ENCODE data around the gene TGFB2. TPM values are rescaled to one million over a fixed set of nuclear protein-coding genes. Genes with fewer than 3 reads are reported as not detected.
"Not testable (repeated sequence)": the region's sequence is repeated elsewhere in the genome, so short reads cannot be mapped to it uniquely, and the experiment has no call there.

TGFB2 gene
- total RNA-seq, 1 experiment from 2014 or later = 2.5 TPM

- TF ChIP-seq ZNF425 (CRISPR knock-in tag; conservative IDR thresholded peaks at IDR 0.05) = no peak
- TF ChIP-seq ZNF532 (CRISPR knock-in tag; IDR thresholded peaks at IDR 0.05; ENCODE audit: borderline replicate concordance) = no peak
- TF ChIP-seq ZNF416 (CRISPR knock-in tag; IDR thresholded peaks at IDR 0.05) = no peak
- TF ChIP-seq KAT7 (CRISPR knock-in tag; IDR thresholded peaks at IDR 0.05; ENCODE audit: borderline replicate concordance) = no peak
- no peak for TF ChIP-seq ZNF671 (CRISPR knock-in tag; IDR thresholded peaks at IDR 0.05)
- no peak for TF ChIP-seq CREB1 (CRISPR knock-in tag; IDR thresholded peaks at IDR 0.05)
- TF ChIP-seq SP1 (CRISPR knock-in tag; conservative IDR thresholded peaks at IDR 0.05) = no peak
Observed at GRCh38 chr1:218315638-218316037, 29.5 kb upstream of the TGFB2 start (continued).

- ATAC-seq (no peak), DNase-seq (ENCODE audit: low spot score) (no peak)
- Mint-ChIP-seq H3K9me3 (peaks cover 2% of the 10 kb centered on the region; the same call in 1 of the 2 replicates), H3K4me1 (peaks cover 15% of the 10 kb centered on the region), H3K36me3 (peaks cover 27% of the 10 kb centered on the region), H3K27me3 (ENCODE audit: low read depth) (no peaks in the 10 kb centered on the region), H3K4me3 (no peak overlapping the region), H3K27ac (no peak overlapping the region)
- ChIA-PET POLR2A (no interaction called here), CTCF (interaction anchor here (1.1 kb wide), 1 partner anchor 22 kb away, joined by 4 read pairs; no protein-coding TSS in a partner anchor)
- TF ChIP-seq ZNF317 (CRISPR knock-in tag; IDR thresholded peaks at IDR 0.05; ENCODE audit: borderline replicate concordance, low read depth) = no peak
- TF ChIP-seq GRHL2 (CRISPR knock-in tag; IDR thresholded peaks at IDR 0.05; ENCODE audit: insufficient replicate concordance, severe bottlenecking) = no peak
- TF ChIP-seq PRDM15 (CRISPR knock-in tag; IDR thresholded peaks at IDR 0.05) = no peak
Observed at GRCh38 chr1:218317061-218317460, 28.1 kb upstream of the TGFB2 start.

- ATAC-seq; H3K27me3 Mint-ChIP-seq (ENCODE audit: low read depth); H3K9me3 Mint-ChIP-seq; H3K4me3 Mint-ChIP-seq; H3K27ac Mint-ChIP-seq; CTCF ChIA-PET; H3K4me1 Mint-ChIP-seq; DNase-seq (ENCODE audit: low spot score); POLR2A ChIA-PET: not testable (repeated sequence)
- H3K36me3 Mint-ChIP-seq = peaks cover 32% of the 10 kb centered on the region
Observed at GRCh38 chr1:218320182-218320581, 25.0 kb upstream of the TGFB2 start.

GRCh38 chr1:218322762-218323161 lies 22.4 kb upstream of the TGFB2 start:
- ATAC-seq = no peak
- H3K27ac Mint-ChIP-seq = peak overlapping the region; percentile 78
- ChIA-PET CTCF (interaction anchor here (2.0 kb wide), 1 partner anchor 16 kb away, joined by 6 read pairs; no protein-coding TSS in a partner anchor), POLR2A (no interaction called here)
- H3K36me3 Mint-ChIP-seq = peaks cover 34% of the 10 kb centered on the region
- H3K4me3 Mint-ChIP-seq = no peak overlapping the region
- H3K9me3 Mint-ChIP-seq = peaks cover 2% of the 10 kb centered on the region; the same call in 1 of the 2 replicates
- no peaks in the 10 kb centered on the region for H3K4me1 Mint-ChIP-seq
- DNase-seq (ENCODE audit: low spot score) = no peak
- H3K27me3 Mint-ChIP-seq (ENCODE audit: low read depth) = no peaks in the 10 kb centered on the region
- TF ChIP-seq SOX15 (CRISPR knock-in tag; IDR thresholded peaks at IDR 0.05) (no peak), NFYB (CRISPR knock-in tag; conservative IDR thresholded peaks at IDR 0.05; ENCODE audit: low read depth) (no peak), USF1 (CRISPR knock-in tag; IDR thresholded peaks at IDR 0.05) (no peak), NFE2L1 (CRISPR knock-in tag; IDR thresholded peaks at IDR 0.05) (no peak), CBFB (CRISPR knock-in tag; IDR thresholded peaks at IDR 0.05; ENCODE audit: low read depth) (no peak), KAT7 (CRISPR knock-in tag; IDR thresholded peaks at IDR 0.05; ENCODE audit: borderline replicate concordance) (no peak), ATF3 (CRISPR knock-in tag; conservative IDR thresholded peaks at IDR 0.05) (no peak), ZNF512 (CRISPR knock-in tag; IDR thresholded peaks at IDR 0.05; ENCODE audit: borderline replicate concordance) (no peak), NFATC4 (CRISPR knock-in tag; IDR thresholded peaks at IDR 0.05) (no peak)

Measured in WTC11 (cell line).